ENCODE data around the gene FBXO47.

The FBXO47 gene

DNA sequence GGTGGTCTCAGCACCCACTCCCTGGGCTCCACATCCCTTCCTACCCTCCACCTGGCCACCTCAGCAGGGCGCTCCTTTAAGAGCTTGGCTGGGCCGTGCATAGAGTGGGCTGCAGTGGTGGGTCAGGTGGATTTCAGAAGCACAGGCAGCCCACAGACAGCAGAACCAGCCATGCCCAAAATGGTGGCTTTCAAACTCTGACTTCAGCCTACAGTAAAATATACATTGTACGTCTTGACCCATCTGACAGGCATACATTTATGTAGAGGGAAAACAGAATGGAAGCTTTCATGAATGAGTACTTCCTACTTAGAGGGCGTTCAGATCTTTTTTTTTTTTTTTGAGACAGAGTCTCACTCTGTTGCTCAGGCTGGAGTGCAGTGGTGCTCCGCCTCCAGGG lies 67.8 kb downstream of the FBXO47 start:
- DNase-seq: no peak

DNA sequence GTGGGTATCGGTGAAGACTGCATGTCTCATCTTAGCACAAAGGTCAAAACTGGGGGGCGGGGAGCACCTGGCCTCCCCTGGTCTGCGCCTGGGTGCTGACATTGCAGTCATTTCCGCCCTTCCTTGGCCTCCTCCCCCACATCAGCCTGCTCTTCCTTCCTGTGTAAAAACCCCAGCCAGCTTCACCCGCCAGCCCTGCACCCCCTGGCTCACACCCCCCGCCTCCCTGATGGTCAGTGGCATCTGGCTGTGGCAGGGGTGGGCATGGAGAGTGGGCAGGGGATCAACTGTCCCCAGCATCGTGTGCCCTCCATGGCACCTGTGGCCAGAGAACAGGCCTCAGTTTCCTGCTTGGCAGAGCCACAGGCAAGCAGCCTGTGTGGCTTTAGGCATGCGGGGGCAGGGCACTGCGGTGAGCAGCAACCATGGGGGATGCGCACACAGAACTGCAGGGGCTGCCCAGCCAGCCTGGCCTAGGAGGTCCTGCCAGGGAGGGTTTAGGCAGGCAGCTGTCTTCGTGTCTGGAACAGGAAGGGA lies 68.3 kb downstream of the FBXO47 start:
- DNase-seq: peak; percentile 81

DNA sequence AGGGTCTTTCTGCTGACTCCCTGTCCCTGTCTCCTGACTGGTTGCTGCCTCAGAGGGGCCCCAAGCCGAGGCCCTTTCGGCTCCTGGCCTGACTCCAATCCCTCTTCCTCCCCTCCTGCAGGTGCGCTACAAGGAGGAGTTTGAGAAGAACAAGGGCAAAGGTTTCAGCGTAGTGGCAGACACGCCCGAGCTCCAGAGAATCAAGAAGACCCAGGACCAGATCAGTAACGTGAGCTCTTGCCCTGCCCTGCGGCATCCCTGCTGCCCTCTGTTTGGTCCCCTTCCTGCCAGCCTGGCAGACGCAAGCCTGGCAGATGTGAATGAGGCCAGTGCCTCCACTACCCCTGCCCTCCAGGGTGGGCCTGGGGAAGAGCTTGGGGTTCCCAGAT lies 68.9 kb downstream of the FBXO47 start:
- peak; percentile 17 for DNase-seq

DNA sequence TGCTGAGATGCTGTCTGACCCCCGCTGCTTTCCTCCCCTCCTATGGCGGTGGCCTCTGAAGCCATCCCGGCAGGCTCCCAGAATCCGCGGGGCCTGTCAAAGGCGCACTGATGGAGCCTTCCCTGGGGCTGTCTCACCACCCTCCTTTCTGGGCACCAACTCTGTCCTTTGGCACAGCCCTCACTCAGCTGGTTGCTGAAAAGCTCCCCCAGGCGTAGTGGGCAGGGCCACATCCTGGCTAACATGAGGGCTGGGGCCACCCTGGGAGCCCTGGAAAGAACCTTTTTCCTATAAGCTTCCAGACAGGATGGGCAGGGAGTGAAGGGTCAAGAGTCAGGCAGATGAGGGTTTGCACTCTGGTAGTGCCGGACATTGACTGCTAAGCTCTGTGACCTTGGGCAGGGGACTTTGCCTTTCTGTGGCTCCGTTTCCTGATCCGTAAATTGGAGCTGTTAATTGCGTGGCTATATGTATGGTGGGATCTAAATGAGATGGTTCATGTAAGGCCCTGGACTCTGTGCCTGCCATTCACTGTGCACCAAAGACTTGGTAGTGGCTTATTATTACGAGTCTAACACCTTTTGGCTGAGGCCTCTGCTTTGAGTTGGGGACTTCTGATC lies 69.4 kb downstream of the FBXO47 start:
- DNase-seq: no peak

DNA sequence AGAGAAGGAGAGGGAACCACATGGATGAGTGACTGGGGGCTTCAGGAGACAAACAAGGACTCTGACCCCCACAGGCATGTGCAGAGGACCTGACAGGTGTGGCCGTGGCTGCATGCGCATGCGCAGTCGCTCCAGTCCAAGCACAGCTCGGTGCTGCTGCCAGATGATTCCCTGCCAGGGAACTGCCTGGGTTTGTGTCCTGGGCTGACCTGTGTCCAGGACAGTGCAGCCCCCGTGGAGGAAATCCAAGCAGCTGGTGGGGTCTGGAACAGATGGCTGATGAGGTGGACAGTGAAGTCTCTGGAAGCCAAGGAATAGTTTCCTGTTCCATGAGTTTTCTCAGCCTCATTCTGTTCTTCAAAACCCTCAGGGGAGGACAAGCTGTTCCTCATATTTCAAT lies 70.0 kb downstream of the FBXO47 start:
- DNase-seq: no peak

DNA sequence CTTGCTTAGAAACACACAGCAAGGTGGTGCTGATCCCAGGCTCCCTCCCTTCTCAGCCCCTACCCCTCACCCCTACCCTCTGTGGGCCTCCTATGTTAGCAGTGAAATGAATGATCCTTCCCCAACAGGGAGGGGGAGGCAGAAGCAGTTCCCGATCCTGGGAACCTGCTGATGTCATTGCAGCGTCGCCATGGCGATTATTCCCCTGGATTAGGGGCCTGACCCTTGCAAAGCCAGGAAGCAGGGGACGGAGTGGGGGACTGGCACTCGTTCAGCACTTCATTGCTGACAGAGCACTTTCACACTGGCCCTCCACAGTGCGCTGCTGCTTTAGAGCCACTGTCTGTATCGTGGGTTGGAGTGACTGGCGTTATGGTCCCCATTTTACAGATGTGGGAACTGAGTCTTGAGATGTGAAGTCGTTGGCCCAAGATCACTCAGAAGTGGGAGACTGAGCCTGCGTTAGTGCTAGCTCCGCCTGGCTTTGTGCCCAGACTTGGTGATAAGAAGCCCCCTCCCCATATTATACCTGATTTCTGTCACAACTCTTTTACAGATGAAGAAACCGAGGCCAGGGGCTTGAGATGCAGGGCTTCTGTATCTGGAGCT lies 70.8 kb downstream of the FBXO47 start:
- no peak for DNase-seq

DNA sequence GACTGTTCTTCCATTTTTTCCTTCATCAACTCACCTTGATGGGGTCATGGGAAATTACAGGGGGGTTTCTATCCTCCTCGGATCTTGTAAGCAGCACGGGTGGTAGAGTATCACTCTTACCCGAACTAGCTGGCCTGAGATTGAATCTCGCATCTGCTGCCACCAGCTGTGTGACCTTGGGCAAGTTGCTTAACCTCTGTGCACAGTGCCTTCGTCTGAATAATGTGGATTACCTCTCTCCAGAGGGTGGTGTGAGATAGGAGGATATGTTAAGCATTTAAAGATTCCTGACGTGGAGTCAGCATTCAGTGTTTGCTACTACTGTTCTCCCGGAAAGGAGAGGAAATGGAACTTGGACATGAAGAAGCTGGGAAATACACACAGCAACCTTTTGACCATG lies 72.9 kb downstream of the FBXO47 start:
- no peak for DNase-seq

DNA sequence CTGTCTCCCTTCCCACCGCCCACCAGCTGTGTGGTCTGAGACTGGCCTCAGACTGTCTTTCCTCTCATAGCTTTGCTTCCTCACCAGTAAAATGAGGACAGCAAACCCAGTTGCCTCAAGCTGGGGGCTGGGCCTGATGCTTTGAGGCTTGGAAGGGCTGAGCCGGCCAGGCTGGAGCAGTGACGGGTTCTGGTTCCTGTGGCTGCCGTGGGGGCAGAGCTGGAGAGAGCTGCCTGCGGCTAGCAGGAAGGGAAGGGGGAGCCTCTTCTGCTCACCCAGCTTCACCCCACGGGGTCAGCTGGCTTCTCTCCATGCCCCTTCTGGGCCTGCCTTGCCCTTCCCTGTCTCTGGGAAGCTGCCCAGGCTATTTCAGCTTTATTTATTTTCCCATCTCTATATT lies 73.6 kb downstream of the FBXO47 start:
- no peak for DNase-seq

DNA sequence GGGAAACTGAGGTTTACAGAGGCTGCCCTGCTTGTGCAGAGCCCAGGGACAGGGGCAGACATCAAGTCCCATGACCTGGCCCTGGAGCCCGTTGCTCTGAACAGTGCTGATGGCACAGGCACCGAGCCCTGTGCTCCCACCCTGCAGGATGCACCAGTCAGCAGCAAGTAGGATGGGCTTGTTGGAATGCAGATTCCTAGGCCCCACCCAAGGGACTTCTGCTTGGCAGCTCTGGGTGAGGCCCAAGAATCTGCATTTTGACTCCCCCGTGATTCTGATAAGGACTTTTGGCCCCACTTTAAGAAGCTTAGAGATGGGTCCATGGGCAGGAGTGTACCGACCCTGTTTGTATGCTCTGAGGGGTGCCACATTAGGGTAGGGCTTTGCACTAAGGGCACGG lies 74.1 kb downstream of the FBXO47 start:
- no peak for DNase-seq

DNA sequence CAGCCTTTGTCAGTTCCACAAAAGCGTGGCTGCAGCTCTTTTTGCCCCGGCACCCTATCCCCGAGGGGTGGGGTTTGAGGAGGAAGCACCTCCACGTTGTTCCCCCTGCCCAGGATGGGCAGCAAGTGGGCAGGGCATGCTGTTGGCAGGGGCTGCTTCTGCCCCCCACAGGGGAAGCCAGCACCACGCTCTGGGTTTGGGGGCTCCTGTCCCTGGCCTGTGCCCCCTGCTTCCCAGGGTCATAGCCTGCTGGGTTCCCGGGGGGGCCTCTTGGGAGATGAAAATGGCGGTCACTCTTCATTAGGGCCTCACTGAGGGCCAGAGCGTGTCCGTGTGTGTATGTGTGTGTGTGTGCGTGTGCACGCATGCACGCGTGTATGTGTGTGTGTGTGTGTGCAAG lies 74.6 kb downstream of the FBXO47 start:
- no peak for DNase-seq

DNA sequence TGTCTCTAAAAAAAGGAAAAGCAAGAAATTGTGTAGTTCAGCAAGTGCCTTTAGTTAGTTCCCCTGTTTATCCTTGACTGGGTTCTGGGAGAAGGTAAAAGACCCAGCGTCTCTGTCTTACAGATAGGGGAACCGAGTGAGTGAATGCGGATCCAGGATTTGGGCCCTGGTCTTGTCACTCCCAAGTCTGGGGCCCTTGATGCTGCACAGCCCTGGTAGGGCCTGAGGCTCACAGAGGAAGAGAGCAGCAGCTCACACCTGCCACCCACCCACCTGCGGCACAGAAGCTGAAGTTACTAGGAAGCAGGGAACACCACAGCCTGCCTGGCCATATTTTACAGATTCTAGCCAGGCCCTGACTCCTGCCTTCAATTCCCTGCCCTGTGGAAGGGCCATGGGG lies 75.1 kb downstream of the FBXO47 start:
- DNase-seq: no peak

DNA sequence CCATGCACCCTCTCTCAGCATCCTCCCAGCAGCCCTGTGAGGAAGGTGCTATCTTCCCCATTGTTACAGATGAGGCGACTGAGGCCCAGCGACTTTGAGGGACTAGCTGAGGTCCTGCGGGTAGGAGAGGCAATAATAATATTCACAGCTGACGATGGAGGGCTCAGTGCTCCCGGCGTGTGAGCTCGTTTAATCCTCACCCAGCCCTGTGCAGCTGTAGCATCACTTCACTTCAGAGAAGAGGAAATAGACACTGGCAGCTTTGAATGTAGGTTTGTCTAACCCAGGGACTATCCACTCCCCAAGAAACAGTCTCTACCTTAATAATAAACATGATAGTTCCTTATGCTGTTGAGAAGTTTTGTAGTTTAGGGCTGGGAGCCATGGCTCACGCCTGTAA lies 75.8 kb downstream of the FBXO47 start:
- DNase-seq: no peak

DNA sequence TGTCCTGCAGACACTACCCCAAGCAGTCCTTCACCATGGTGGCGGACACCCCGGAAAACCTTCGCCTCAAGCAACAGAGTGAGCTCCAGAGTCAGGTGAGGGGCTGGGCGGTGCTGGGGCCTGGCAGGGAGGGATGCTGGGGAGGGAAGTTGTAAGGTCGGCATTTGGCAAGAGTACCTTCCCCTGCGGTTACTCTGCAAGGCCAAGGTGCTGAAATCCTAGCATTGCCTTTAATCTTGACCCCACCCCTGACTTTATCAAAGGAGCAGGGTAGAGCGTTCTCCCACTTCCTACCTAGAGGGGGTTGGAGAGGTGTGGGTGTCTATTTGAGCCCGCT lies 76.8 kb downstream of the FBXO47 start:
- DNase-seq: no peak

DNA sequence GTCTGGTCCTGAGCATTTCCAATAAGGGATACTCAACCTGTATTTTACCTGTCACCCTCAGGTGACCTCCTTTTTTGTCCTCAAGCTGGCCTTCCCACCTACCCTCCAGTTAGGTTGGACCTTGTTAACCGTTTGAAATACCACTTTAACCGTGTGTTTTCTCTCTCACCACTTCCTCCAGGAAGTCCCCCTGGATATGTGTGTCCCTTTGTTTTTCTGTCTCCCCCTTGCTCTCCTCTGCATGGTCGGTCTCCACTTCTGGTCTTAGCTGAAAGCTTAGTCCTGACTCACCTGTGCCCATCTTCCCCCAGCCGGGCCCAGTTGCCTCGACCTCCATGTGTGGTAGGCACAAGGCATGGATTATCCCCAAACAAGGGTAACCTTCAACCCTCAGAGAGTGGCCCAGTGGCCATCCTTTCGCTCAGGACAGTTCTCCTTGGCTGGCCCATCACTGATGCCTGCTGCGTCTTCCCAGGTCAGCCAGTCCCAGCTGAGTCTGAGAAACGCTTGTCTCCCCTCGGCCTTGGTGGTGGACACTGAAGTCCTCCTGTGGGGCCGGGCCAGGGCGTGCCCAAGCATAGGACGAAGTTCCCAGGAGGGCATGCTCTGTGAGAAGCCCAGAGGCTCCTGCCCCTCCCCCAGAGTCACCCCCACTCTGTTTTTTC lies 77.3 kb downstream of the FBXO47 start:
- no peak for DNase-seq

DNA sequence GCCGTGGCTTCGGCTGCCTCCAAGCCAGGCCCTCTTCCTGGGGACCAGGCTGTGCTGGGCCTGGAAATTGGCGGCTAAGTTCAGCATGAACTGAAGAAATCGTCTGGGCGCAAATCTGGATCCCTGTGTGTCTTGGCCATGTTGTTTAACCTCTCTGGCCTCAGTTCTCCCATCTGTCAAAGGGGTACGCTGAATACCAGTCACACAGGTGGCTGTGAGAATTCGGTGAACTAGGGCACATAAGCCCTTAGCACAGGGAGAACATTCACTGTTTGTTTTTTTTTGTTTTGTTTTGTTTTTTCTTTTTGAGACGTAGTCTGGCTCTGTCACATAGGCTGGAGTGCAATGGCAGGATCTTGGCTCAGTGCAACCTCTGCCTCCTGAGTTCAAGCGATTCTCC lies 78.4 kb downstream of the FBXO47 start:
- no peak for DNase-seq

DNA sequence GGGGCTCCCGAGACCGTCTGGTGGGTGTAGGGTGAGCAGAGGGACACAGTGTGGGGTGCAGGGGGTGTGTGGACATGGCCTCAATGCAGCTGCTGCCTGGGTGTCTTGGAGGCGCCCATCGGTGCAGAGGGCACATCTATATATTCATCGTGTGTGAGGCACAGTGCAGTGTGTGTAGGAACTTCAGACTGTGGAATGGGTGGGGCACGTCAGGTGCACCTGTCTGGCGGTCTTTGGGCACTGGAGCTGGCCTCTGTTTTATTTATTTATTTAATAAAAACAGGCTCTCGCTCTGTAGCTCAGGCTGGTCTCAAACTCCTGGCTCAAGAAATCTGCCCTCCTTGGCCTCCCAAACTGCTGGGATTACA lies 80.6 kb downstream of the FBXO47 start:
- DNase-seq: no peak

All from activated CD4-positive, alpha-beta T cell treated with anti-CD3 and anti-CD28 coated beads, Interleukin-2, amount 50 U/mL, for 1 hour (primary cell).